ENCODE data around the gene TMEM191C.
"Not testable (repeated sequence)": the region's sequence is repeated elsewhere in the genome, so short reads cannot be mapped to it uniquely, and the experiment has no call there.

Gene TMEM191C

GRCh38 chr22:21467337-21468193, at the start of gene TMEM191C:
TSS of gene TMEM191C (plus strand) at chr22:21467387. CDS start at chr22:21467460, 73 bp downstream.
- not testable (repeated sequence) for DNase-seq (ENCODE audit: low read depth)

- not testable (repeated sequence) for DNase-seq (ENCODE audit: low read depth)
Measured at GRCh38 chr22:21417853-21418252, 49.3 kb upstream of the TMEM191C start.

- not testable (repeated sequence) for DNase-seq (ENCODE audit: low read depth)
Measured at GRCh38 chr22:21418974-21419638, 48.1 kb upstream of the TMEM191C start.

GRCh38 chr22:21420180-21420763, 46.9 kb upstream of the TMEM191C start:
- DNase-seq (ENCODE audit: low read depth), result not testable (repeated sequence)

GRCh38 chr22:21424084-21424709, 43.0 kb upstream of the TMEM191C start:
- not testable (repeated sequence) for DNase-seq (ENCODE audit: low read depth)

- DNase-seq (ENCODE audit: low read depth), result not testable (repeated sequence)
Measured at GRCh38 chr22:21434378-21435233, 32.6 kb upstream of the TMEM191C start.

- DNase-seq (ENCODE audit: low read depth), result not testable (repeated sequence)
Measured at GRCh38 chr22:21435998-21436810, 31.0 kb upstream of the TMEM191C start.

- not testable (repeated sequence) for DNase-seq (ENCODE audit: low read depth)
Measured at GRCh38 chr22:21438013-21438412, 29.2 kb upstream of the TMEM191C start.

GRCh38 chr22:21440018-21440636, 27.1 kb upstream of the TMEM191C start:
- DNase-seq (ENCODE audit: low read depth), result not testable (repeated sequence)

- DNase-seq (ENCODE audit: low read depth), result not testable (repeated sequence)
Measured at GRCh38 chr22:21440676-21441075, 26.5 kb upstream of the TMEM191C start.

- DNase-seq (ENCODE audit: low read depth), result not testable (repeated sequence)
Measured at GRCh38 chr22:21441170-21441569, 26.0 kb upstream of the TMEM191C start.

GRCh38 chr22:21442123-21442522, 25.1 kb upstream of the TMEM191C start:
- DNase-seq (ENCODE audit: low read depth), result not testable (repeated sequence)

GRCh38 chr22:21442646-21443045, 24.5 kb upstream of the TMEM191C start:
- DNase-seq (ENCODE audit: low read depth), result not testable (repeated sequence)

GRCh38 chr22:21443057-21443734, 24.0 kb upstream of the TMEM191C start:
- DNase-seq (ENCODE audit: low read depth), result no peak

- no peak for DNase-seq (ENCODE audit: low read depth)
Measured at GRCh38 chr22:21443735-21444421, 23.3 kb upstream of the TMEM191C start.

GRCh38 chr22:21444701-21445436, 22.3 kb upstream of the TMEM191C start:
- no peak for DNase-seq (ENCODE audit: low read depth)

- no peak for DNase-seq (ENCODE audit: low read depth)
Measured at GRCh38 chr22:21445437-21446127, 21.6 kb upstream of the TMEM191C start.
